M059J (cell line): ENCODE data around the gene SORBS1. TPM values are rescaled to one million over a fixed set of nuclear protein-coding genes. Genes with fewer than 3 reads are reported as not detected.

ENCODE experiments used
- DNase-seq: peaks from one replicate; pipeline ENCODE4 v3.0.0-alpha.2; 2012; ENCODE audit warnings: low read depth
- total RNA-seq: library from RNA; depleted of rRNA; stranded (reverse); fragments of >200 nt; shearing (Covaris generic); gene quantifications from 2 replicates; pipeline ENCODE4 v1.2.3, GENCODE V29; 2014

Gene SORBS1
- total RNA-seq, 1 experiment from 2014 or later = 2.4 TPM

DNA sequence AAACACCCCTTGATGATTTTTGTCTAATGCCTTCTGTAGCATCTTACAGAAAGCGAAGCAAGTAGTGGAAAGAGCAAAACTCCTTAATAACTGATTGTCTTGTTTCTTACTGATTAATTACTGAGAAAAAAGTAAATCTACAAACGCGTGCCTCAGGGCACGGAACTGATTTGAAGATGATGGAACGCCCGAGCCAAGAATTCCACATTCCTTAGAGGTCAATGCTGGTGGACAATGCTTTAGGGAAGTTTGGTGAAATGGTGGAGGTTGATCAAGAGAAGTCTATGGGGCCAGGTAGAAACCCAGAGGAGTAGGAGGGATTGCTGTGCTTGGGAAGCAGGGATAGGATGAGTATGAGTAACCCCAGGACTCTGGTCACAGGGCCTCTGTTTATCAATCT is 5.0 kb upstream of the SORBS1 start:
- no peak for DNase-seq

DNA sequence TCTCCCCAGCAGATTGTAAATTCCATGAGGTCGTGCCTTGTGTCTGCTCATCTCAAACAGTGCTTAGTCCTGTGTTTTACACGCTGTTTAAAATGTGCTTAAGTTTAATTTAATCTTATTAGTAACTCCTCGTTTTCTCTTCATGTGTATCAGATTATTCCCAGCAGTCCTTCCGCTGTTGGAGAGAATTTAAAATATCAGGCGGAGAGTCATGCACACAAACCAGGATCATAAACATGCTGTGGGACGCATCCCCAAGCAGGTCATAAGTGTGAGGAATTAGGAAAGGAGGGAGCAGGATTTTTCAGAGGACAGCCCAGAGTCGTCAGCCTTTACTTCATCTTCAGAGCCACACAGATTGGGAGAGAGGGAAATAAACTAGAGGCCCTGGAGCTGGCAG is 4.2 kb upstream of the SORBS1 start:
- DNase-seq = no peak

DNA sequence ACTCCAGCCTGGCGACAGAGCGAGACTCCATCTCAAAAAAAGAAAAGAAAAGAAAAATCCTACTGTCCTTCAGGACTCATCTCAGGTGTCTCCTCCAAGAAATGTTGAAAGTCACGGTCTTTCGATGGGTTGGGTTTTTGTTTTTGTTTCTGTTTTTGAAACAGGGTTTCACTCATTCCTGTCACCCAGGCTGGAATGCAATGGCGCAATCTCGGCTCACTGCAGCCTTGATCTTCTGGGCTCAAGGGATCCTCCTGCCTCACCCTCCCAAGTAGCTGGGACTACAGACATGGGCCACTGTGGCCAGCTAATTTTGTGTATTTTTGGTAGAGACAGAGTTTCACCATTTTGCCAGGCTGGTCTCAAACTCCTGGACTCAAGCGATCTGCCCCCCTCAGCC is 3.1 kb upstream of the SORBS1 start:
- DNase-seq = no peak

DNA sequence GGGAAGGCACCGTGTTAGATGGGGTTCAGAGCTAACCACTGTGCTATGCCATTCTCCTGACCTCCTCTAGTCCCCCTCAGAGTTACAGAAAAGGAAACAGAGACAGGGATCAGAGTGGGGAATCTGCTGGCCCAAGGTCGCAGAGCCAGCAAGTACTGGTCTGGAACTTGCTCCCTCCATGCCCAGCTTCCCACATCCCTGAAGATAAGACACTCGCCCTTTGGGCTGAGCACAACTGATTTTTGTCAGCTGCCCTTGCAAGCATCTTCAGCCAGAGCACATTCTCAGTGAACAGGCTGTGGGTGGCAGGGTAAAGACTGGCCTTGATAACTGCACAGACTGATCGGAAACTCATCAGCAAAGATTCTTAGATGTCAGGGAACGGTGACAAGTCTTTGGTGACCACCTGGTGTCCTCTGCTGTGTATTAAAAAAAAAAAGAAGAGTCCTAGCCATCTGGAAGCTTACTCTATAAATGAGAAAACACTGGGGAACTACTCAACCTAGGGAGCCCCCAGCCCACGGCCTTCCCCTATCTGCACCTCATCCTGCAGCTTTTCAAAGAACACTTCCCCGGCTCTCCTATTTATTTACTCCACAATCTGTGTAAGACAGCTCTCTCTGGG is 1.3 kb upstream of the SORBS1 start:
- DNase-seq = no peak

DNA sequence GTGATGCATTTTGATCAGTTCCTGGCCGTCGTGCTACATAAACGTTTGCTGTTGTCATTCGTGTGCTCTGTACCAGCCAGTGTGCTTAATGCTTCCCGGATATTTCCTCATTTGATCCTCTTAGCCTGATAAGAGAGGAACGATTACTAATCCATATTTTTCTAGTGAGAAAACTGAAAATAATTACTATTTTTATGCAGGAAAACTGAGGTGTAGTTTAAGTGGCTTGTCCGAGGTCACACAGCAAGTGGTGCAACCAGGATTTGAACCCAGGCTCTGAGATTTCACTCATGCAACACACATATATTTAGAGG is 650 bp upstream of the SORBS1 start:
- DNase-seq = no peak

DNA sequence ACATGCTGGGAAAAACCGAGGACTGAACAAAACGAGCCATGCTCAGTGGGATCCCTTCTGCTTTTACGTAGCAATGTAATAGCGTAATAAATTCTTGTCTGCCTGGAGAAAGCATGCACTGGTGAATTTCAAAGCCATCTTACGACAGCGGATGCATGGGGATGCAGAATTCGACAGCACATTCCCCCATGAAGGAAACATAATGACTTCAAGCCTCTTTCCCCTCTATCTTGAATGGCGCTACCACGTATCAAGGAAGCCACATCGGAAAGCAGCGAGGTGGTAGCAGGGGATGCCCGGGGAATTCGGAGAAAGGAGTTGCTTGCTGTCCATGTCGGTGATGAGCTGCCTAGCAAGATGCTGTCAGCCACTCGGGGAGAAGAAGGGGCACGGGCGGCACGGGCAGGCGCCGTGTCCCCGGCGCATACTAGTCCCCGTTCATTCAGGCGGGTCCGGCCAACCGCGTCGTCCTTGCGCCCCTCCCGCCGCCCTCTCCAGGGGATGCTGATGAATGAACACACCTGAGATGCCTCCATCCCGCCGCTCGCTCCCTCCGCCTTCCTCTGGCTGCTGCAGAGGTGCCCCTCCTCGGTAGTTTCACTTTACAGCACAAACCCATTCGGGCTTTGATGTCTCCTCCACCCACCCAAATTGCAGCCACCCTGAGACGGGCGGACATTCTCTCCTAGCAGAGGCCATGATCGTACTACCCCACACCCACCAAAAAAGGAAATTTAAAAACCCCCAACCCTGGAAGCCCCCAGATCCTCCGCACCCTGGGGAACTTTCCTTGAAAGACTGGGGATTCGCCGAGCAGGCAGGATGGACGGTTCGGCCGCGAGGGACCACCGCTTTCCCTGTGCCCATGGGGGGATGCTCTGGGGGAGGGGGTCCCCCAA is 644 bp downstream of the SORBS1 start:
- peak; percentile 25 for DNase-seq

DNA sequence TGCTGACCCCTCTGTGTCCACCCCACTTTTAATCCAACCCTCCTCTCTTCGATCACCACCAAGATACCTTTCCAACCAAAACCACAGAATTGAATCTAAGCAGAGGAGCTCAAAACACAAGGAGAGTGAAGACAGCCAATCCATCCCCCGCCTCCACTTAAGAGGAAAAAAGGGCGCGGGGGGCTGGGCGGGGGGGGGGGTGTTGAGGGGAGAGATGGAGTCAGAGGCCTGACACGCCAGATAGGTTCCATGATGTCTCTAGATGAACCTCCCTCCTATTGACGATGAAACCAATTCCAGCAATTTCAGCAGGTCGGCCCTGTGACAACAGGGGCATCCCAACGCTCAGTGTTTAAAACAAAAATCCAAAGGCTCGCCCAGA is 1.3 kb downstream of the SORBS1 start:
- DNase-seq = no peak

DNA sequence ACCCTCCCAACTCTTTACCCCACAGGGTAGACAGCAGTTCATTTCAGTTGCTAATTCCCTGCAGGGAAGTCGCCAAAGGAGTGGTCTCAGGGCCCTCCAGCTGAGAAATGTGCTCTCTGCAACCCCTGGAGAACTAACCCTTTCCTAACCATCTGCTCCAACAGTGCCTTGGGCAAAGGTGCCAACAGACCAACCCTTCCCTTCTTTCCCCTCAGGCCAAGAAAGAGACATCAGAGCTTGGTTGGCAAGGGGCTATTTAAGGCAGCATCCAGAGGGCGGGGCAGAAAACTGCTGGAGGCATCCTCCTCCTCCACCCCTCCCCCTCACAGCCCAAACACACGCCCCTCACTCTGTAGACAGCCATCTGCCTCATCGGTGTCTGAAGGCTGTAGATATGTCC is 1.7 kb downstream of the SORBS1 start:
- no peak for DNase-seq

DNA sequence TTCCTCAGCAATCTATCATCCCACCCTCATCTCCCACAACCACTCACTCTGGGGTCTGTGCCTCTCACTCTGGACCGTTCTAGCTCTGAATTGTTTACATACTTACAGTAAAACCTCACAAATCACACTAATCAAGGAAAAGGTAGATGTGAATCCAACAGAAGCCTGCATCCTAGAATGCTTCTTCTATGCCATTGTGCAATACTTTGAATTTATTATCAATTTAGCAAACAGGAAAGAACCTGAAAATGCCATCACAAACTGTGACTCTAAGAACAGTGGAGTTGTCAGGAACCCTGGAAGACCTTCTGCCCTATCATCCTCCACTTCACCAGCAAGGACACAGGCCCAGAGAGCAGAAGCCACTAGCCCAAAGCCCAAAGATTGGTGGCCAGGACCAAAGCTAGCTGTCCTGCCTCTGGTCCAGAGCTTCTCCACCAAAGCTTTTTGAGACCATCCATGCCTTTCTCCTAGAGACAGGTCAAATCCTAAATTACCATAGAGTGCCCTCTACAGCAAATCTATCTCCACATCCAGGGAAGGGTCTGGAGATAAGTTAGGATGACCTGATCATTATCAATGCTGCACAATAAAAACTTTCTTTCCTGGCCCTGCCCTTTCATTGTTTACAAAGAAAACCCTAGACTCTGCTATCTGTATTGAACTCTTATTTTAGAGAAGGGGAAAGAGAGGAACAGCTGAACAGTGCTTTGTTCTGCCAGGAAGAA is 2.4 kb downstream of the SORBS1 start:
- DNase-seq = no peak

DNA sequence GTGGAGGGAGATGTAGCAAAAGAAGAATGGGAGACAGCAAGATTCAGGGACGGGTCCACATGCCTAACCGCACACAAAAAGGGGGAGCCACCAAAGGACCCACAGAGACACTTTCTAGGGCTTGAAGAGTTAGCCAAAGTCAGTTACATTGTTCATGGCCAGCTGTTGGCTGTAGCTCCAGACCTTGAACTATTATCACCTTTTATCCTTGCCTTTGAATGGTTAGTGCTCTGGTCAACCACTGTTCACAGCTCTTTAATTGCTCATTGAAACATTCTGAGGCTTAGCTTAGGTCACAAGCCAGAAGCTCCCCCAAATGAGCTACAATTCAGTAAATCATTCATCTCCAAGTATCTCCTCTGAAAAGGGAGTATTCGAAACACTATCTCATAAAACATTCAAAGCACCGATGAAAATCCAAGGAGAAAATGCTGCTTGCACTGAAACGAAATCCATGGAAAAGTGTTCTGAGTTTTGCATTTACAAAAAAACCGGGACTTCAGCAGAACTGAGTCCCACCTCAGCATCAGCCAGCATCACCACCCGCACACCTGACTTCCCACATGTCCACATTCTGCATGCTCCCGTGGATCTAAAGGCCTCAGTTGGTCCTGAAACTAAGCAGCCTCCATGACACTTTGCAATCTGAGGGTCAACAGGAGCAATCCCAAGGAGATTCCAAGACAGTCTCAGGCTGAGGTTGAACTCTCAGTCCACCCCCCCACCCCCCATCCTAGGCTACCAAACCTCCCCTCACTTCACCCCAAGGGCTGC is 4.0 kb downstream of the SORBS1 start:
- no peak for DNase-seq

DNA sequence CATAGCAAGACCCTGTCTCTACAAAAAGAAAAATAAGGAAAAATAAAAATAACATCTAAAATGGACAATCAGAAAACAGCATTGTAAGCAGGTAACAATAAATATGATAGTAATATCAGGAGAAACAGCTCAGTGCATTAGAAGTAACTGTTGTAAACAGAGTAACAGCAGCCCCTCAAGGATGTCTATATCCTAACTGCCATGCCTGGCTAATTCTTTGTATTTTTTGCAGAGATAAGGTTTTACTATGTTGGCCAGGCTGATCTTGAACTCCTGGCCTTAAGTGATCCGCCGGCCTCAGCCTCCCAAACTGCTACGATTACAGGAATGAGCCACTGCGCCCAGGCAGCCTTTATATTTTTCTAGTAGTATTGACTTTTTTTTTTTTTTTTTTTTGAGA is 7.5 kb downstream of the SORBS1 start:
- DNase-seq = no peak

DNA sequence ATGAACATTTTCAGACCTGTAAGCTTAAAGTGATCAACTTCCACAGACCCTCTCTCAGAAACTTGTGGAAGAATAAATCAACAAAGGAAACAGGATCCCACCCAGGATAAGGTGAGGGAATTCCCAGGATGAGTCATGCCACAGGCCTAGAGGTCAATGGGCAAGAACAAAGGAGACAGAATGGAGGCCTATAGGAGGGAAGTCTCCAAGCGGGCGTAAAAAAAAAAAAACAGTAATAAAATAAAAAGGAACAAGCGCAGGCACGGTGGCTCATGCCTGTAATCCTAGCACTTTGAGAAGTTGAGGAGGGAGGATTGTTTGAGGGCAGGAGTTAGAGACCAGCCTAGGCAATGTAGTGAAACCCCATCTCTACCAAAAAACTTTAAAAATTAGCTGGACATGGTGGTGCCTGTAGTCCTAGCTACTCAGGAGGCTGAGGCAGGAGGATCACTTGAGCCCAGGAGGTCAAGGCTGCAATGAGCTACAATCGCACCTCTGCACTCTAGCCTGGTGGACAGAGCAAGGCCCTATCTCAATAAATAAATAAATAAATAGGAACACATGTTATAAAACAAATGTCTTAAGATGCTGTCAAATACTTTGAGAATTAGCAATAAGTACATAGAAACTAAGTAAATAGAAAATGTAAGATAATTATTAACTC is 8.4 kb downstream of the SORBS1 start:
- DNase-seq = peak; percentile 46

DNA sequence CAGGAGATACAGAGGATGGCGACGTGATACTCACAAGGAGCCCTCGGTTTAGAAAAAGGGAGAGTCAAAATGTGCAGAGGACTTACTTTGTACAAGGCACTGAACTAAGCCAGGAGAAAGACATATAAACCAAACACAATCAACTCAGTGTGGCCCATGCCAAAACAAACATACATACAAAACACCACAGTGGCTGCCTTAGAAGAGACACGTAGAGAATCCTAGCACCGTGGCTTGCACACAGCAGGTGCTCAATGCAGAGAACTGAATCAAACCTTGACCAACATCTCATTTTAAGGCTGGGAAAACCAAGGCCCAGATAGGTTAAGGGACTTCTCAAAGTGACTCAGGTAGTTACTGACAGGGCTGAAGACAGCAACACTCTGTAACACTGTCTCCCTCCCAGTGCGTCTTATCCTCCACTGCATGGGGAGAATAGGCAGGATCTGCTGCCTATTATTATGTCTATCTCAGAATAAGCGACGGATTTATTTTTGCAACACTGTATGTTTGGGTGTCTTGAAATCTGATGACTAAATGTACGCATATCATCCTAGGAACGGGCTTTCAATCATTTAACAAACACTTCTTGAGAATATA is 11.0 kb downstream of the SORBS1 start:
- DNase-seq = no peak

DNA sequence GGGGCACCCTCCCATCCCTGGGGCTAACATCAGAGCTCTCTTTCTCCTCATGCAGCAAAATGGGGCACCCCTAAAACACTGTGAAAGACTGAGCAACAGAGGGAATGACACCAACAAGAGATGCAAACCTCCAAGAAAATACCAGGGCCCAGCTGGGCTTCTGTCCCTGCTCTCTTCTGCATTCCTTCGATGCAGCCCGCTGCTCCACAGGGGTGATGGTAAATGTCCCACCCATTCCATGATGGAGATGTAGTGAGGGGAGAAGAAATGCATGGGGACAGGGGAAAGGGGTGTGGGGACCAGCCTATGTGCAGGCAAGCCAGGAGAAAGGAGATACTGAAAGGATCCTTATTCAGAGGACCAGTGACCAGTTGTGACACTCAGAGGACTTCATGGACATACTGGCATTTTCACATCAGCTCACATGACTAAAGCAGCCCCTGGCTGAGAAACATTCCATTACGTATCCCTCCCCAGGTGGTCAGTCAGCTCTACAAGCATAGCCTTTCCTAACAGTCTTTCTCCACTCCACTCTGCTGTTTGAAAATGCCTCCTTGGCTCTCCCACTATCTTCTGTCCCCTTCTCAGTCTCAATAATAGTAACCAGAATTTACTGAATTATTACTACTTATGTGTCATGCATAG is 13.3 kb downstream of the SORBS1 start:
- no peak for DNase-seq

DNA sequence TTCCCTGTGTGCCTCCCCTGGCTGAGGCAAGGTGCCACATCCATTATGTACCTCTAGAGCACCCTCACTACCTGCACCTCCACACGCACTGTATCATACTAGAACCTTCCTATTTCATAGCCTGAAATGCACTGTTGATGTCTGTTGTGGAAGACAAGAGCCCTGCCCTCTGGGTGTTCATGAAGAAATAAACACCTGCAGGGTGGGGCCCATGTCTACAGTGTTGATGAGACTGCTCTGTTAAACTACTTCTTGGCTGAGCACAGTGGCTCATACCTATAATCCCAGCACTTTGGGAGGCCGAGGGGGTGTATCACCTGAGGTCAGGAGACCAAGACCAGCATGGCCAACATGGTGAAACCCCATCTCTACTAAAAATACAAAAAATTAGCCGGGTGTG is 14.0 kb downstream of the SORBS1 start:
- no peak for DNase-seq

DNA sequence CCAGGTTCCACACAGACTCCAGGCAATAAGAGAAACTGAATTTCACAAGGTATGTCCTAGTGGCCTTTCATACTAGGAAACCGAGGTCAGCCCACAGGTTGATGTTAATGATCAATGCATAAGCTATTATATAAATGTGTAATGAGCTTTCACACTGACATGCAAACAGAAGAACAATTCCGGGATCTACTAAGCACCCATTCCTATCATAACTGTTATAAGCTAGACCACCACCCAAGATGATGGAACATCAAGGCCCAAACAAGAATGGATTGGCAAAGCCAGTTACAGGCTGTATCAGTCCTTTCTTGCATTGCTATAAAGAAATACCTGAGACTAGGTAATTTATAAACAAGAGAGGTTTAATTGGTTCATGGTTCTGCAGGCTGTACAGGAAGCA is 15.2 kb downstream of the SORBS1 start:
- no peak for DNase-seq

DNA sequence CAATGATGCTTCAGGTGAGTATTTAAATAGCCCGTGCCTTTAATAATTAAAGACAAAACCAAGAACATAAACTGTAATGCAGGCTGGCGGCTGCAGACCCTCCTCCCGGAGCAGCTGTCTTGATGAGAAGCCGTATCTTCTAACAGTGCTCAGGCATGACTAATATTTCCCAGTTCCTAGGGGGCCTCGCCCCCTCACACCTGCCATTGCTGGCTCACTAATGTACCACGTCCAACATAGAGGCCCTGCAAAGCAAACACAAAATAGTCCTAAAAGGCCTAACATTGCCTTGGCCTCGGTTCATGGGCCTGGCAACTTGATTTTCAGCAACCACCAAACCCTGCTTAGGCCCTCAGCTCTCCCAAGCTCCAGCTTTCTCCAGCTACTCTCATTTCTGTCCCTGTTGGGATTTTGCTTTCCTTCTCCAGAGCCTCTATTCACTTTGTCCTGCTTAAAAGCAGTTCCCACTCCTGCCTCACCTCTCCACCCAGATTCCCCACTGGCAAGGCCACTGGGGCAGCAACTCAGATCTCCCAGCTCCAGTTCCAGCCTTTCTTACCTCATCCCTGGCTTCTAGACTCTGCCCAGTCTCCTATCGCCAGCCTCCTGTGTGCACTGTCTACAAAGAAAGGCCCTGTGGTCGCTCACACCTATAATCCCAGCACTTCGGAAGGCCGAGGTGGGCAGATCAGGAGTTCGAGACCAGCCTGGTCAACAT is 16.2 kb downstream of the SORBS1 start:
- DNase-seq = no peak

DNA sequence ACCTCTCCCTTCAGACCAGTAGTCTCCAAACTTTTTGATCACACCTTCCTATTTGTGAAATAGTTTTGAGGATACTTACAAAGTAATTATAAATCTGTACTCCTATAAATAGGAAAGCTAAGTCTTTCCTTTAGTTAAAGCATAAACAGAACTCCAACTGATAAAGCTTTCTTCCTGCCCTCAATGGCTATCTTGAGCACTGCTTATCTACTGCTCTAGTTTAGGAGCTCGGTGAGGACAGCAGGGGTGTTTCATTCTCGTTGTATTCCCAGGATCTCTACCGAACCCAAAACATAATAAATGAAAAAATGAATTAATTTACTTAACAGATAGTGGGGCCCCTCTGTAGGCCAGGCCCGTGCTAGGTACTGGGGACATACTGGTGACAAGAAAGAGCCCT is 17.7 kb downstream of the SORBS1 start:
- no peak for DNase-seq

DNA sequence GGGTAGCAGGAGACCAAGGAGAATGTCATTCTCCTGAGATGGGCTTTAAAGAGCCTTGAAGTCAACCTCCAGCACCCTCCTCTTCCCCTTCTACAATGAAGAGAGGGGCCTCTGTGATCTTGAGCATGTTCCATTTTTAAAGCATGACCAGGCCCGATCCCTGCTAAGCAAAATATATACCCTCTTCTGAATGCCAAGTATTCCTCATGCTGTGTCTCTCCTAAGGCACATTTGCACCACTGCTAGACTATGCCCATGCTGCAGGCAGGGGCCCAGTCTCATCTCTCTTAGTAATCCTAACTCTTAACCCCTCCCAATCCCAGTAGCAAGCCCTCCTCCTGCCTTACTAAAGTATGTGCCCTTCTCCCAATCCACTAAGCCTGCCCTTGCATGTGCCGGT is 18.4 kb downstream of the SORBS1 start:
- DNase-seq = no peak

DNA sequence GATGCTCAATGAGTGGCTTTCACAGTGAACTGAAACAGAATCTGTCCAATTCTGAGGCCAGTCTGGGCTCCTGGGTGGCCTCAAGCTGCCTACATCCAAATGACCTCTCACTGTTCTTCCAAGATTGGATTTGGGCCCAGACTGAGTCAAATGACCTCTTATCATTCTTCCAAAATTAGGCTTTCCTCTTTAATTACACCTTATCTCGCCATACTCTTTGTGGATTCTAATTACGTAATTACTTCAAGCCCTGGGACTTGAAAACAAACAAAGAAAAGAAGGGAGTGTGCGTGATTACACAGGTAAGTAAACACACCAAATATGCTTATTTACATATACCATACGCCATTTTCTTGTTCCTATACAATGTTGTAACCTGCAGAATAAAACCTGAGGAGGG is 18.8 kb downstream of the SORBS1 start:
- no peak for DNase-seq
